Fibroblast of upper back skin (primary cell): ENCODE results near the gene NSMCE3.

Experiments
- DNase-seq: peaks from one replicate; pipeline ENCODE4 v3.0.0-alpha.2; 2013

Gene NSMCE3

GRCh38 chr15:29269485-29270168, at the start of gene NSMCE3:
TSS of gene NSMCE3 (minus strand) at chr15:29269822. CDS start at chr15:29269705, 117 bp downstream.
- DNase-seq = peak; percentile 84

DNA sequence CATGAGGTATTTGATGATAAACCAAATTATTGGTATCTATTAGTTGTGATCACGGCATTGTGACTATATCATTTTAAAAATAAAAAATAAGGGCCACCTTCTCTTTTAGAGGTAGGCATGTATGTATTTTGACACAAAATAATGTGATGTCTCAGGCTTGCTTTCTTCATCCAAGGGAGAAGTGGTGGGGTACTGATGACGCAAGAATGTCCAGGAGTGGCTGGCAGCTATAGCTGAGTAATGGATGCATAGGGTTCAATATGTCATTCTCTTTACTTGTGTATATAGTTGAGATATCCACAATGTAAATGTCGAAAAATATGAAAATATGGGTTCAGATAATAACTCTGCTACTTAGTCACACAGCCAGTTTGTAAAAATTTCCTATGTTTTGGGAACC, 46.8 kb upstream of the NSMCE3 start:
- DNase-seq = no peak

DNA sequence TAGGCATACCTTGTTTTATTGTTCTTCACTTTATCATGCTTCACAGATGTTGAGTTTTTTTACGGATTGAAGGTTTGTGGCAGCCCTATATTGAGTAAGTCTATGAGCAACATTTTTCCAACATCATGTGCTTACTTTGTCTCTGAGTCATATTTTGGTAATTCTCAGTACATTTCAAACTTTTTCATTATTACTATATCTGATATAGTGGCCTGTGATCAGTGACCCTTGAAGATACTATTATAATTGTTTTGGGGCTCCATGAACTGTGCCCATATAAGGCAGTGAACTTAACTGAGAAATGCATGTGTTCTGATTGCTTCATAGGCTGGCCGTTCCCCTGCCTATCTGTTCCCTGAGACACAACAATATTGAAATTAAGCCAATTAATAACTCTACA, 42.8 kb upstream of the NSMCE3 start:
- peak; percentile 77 for DNase-seq

GRCh38 chr15:29311696-29312095, 42.1 kb upstream of the NSMCE3 start:
- DNase-seq = peak; percentile 29

- DNase-seq = no peak
Observed at GRCh38 chr15:29309139-29309538, 39.5 kb upstream of the NSMCE3 start.

DNA sequence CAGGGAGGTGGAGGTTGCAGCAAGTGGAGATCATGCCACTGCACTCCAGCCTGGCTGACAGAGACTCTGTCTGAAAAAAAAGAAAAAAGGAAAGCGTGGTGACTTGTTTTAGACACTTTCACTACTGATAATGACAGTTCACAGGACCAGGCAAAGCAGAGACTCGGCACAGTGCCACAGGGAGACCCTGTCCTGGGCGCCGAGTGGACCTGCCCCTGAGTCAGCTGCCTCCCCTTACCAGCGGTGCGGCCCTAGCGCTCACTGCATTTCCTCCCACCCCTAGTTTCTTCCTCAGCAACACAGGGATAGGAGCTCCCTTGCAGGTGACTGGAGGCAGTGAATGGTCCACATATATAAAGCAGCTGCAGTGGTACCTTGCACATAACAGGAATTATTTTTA, 38.7 kb upstream of the NSMCE3 start:
- DNase-seq = no peak

DNA sequence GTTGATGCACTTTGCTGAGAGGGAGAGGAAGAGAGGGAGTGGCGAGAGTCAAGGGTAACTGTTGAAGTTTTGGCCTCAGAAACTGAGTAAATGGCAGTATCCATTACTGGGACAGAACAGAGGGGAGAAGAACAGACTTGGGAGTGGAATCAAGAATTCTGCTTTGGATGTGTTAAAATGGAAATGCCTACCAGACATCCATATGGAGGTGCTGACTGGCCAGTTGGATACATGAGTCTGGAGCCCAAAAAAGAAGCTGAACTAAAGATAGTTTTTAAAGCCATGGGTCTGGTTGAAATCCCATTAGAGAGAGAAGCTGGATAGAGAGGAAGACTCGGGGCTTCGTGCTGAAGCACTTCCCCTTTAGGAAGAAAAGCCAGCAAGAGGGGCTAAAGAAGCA, 35.9 kb upstream of the NSMCE3 start:
- DNase-seq = no peak

DNA sequence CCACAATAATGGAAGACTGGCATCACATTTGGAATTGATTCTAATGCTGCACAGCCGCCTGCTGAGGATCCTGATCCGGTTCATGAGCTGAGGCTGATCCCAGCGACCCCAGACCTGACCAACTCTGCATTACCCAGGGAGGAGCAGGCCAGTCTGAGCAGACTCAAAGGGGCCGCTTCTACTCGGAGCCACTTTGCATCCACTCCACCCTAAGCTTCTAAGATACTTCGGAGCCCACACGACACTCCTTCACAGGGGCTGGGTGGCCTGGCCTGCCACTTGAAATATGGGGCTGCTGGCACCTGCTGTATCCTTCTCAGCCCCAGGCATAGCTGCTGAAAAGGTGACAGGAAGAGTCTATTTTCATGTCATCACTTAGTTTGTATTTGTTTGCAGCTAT, 33.2 kb upstream of the NSMCE3 start:
- DNase-seq = no peak

- no peak for DNase-seq
Observed at GRCh38 chr15:29299784-29300183, 30.2 kb upstream of the NSMCE3 start.

GRCh38 chr15:29299331-29299730, 29.7 kb upstream of the NSMCE3 start:
- no peak for DNase-seq

GRCh38 chr15:29294732-29295325, 25.2 kb upstream of the NSMCE3 start:
- no peak for DNase-seq

DNA sequence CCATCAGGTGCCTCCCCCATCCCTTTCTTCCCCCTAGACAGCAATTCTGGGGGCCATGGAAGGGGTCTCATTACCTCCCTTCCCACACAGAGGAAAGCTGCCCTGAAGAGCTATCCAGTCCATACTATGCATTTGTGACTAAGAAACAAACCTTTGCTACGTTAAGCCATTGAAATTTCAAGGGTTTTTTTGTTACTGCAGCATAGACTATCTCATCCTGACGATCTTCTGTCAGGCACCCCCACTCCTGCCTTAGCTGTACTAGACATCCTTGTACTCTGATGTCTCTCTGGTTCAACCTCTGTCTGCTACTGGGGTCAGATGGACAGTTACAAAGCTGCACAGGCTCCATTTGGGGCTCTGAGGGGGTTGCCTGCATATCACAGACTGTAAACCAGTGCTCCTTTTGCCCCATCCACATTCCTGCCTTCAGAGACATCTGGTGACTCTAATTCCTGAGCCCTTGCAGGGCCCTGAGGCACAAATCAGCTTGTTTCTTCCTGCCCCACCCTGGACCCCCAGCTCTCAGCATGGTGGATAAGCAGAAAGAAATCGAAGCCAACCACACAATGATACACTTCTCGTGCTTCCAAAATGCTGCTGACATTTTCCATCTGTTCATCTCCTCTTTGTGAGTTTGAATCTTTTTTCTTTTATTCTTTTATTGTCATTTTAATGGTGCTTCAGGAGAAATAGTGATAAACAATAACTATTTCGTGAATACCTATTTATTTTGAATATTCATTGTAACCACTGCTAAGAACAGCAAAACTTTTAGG, 21.6 kb upstream of the NSMCE3 start:
- no peak for DNase-seq

DNA sequence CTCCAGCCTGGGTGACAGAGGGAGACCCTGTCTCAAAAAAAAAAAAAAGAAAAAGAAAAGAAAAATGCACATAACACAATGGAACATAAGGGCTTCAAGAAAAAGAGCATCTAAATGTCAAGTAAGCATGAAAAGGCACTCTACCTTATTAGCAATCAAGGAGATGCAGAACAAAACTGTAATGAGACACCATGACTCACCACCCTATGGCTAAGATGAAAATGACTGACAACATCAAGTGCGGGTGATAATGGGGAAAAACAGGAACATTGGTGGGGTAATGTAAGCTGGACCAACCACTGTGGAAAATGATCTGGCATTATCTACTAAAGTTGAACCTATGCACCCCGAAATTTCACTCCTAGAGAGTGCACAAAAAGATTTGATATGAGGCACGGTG, 19.6 kb upstream of the NSMCE3 start:
- DNase-seq = no peak

DNA sequence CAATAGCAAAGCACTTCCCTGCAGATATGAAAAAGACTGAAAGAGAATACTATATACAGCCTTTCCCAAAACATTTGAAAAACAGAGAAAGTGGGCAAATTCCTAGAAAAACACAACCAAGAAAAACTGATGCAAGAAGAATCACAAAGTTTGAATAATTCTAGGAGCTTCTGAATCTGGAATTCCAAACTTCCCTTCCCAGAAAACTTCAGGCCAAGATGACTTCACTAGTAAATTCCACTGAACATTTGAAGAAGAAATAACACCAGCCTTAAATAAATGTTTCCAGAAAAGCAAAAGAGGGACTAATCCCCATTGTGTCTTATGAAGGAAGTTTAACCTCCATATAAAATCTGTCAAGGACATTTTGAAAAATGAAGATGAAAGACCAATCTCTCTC, 15.8 kb upstream of the NSMCE3 start:
- peak; percentile 29 for DNase-seq

GRCh38 chr15:29283381-29283780, 13.8 kb upstream of the NSMCE3 start:
- no peak for DNase-seq

DNA sequence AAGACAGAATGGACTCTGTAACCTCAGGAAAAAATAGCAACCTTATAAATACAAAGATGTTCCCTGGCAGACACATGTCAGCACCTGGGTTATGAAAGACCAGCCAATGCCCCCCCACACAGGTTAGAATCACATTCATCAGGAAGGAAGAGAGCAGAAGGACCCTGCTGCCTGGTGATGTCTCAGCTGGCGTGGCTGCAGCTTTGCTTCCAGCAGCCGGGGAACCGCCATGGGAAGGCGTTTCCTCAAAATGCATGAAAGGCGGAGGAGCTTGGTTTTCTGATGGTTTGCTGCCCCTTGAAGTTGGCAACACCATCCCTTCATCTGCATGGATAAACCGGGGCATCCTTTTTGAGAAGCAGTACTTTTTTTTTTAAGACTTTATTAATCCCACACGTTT, 10.9 kb upstream of the NSMCE3 start:
- DNase-seq = no peak

DNA sequence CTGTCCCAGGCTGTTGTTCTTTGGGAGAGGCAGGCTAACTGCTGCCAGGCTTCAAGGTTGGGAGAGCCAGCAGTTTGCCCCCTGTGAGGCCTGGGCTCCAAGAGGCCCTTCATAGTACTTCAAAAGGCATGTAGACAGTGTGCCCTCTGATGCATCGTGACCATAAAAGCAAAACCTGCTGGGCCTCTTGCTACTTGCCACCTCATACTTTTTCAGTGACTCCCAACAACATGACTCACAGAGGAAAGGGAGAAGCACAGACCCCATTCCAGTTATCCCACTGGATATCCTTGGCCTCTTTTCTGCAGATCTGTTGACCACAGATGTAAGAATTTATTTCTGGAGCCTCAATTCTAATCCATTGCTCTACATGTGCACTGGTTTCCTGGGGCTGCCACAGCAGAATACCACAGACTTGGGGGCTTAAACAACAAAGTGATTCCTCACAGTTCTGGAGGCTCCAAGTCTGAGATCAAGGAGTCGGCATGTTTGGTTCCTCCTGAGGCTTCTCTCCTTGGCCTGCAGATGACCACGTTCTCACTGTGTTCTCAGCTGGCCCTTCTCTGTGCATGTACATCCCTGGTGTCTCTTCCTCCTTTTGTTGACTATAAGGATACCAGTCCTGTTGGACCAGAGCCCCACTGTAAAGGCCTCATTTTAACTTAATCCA, 8.9 kb upstream of the NSMCE3 start:
- DNase-seq = peak; percentile 97

GRCh38 chr15:29276366-29276765, 6.7 kb upstream of the NSMCE3 start:
- no peak for DNase-seq

- DNase-seq = no peak
Observed at GRCh38 chr15:29275855-29276254, 6.2 kb upstream of the NSMCE3 start.

GRCh38 chr15:29274946-29275345, 5.3 kb upstream of the NSMCE3 start:
- DNase-seq = no peak

DNA sequence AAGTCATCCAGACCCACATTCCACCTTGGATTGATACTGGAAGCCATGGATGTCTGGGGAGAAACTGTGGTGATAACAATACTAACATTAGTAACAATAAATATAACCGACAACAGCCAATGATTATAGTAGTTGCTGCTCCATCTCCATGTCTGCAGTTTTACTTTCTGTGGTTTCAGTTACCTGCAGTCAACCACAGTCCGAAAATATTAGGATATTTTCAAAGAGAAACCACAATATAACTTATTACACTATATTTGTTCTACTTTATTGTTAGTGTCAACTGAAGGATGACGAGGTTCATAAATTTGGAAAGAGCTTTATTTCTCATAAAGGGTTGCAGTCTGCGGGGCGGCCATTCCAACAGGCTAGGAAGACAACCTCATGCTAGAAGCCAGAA, 2.6 kb upstream of the NSMCE3 start:
- DNase-seq = no peak

DNA sequence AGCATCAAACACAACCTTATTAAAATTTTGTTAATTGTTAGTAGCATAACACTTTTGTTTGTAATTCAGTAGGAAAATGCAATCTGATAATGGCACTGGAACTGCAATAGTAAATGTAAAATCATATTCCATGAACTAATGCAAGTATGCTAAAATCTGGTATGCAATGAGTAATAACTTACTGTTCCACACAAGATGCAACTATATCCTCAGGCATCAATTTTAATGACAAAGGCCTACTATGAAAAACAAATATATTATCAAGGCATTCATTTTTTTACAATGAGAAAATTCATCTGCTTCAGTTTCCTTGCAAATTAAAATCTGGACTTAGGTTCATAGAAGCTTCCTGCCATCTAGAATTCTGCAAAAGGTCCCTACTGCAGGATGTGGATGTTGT, 1.4 kb upstream of the NSMCE3 start:
- peak; percentile 17 for DNase-seq

- DNase-seq = peak; percentile 74
Observed at GRCh38 chr15:29270169-29270955, 740 bp upstream of the NSMCE3 start.
